Measurements from ENCODE around the gene LRMDA. TPM values are rescaled to one million over a fixed set of nuclear protein-coding genes. Genes with fewer than 3 reads are reported as not detected.

The LRMDA gene
- total and polyA plus RNA-seq, 10 of the 15 experiments (the other 5 are each of a cell fraction or from before 2014, with no cell fraction given), result 0.07 to 0.54 (median 0.29) TPM; not detected in 4

GRCh38 chr10:76291175-76291574 is 859.8 kb downstream of the LRMDA start:
- intact Hi-C loops (cut with micrococcal nuclease; ENCODE audit: unreplicated experiment) (no loop called here), in situ Hi-C loops (cut with MboI) (no loop called here)
- H3K27me3 ChIP-seq (replicated peaks in 1 of 2; ENCODE audit: control insufficient read depth in 2 of 2, insufficient read depth in 2 of 2, low read length in 1 of 2), result no peaks in the 10 kb centered on the region
- DNase-seq (ENCODE audit: low read depth, low spot score) (no peak), FAIRE-seq (no peak), ATAC-seq (no peak)
- no peaks in the 10 kb centered on the region for H3K79me2 ChIP-seq (ENCODE audit: control insufficient read depth, insufficient read depth, low read length)
- POLR2A ChIA-PET, result no interaction called here
- no peak overlapping the region for H3K9ac ChIP-seq (ENCODE audit: control insufficient read depth, insufficient read depth, low read length)
- H3K4me3 ChIP-seq, result no peak overlapping the region
- no peaks in the 10 kb centered on the region for H3K9me3 ChIP-seq (replicated peaks; ENCODE audit: control insufficient read depth, insufficient read depth, low read length)
- H4K20me1 ChIP-seq (ENCODE audit: control insufficient read depth, insufficient read depth), result no peaks in the 10 kb centered on the region
- SMC1A ChIA-PET (ENCODE audit: uncharacterized antibody, unreplicated experiment), result no interaction called here
- H3K4me1 ChIP-seq (ENCODE audit: control insufficient read depth, insufficient read depth, low read length), result no peaks in the 10 kb centered on the region
- H2AFZ ChIP-seq (ENCODE audit: control insufficient read depth, low read depth, low read length), result no peak overlapping the region
- RAD21 ChIA-PET (ENCODE audit: unreplicated experiment), result no interaction called here
- BruUV-seq (replicated peaks), result no TSS peak
- no peak overlapping the region for H3K4me2 ChIP-seq (ENCODE audit: control insufficient read depth, insufficient read depth)
- TF ChIP-seq PAX5 (IDR thresholded peaks at IDR 0.05; ENCODE audit: borderline replicate concordance, low read depth, low read length), result no peak
- no peak for TF ChIP-seq RAD51 (IDR thresholded peaks at IDR 0.05)
- no peak for TF ChIP-seq PBX3 (IDR thresholded peaks at IDR 0.05; ENCODE audit: insufficient replicate concordance, low read depth, low read length)
- no peak for TF ChIP-seq YBX1 (IDR thresholded peaks at IDR 0.05)
- TF ChIP-seq SUPT20H (IDR thresholded peaks at IDR 0.05; ENCODE audit: borderline replicate concordance, control insufficient read depth, low read depth, low read length), result no peak
- no peak for TF ChIP-seq SP1 (IDR thresholded peaks at IDR 0.05; ENCODE audit: low read depth, low read length)
- no peak for TF ChIP-seq USF2 (IDR thresholded peaks at IDR 0.05; ENCODE audit: borderline replicate concordance, low read depth, low read length)
- no peak for TF ChIP-seq ZBTB33 (IDR thresholded peaks at IDR 0.05)
- H3K36me3 ChIP-seq (ENCODE audit: control insufficient read depth in 2 of 2, insufficient read depth in 2 of 2, low read length in 1 of 2), result no peaks in the 10 kb centered on the region
- H3K27ac ChIP-seq (ENCODE audit: control insufficient read depth, insufficient read depth), result no peak overlapping the region
- CTCF ChIA-PET, result no interaction called here

All from GM12878 (cell line).